Trophoblast cell (in vitro differentiated cells and primary cell): ENCODE measurements around the gene ZNF224.
"Not testable (repeated sequence)": the region's sequence is repeated elsewhere in the genome, so short reads cannot be mapped to it uniquely, and the experiment has no call there.

Source experiments
- DNase-seq, 2 donors: peaks; one replicate each; pipeline ENCODE4 v3.0.0-alpha.2; 2016
- H2AFZ ChIP-seq: 2 replicates; pipeline ENCODE4 v1.6.1; 2013; ENCODE audit warnings: low read length, moderate library complexity, mild to moderate bottlenecking; ENCODE audit not compliant: insufficient read depth, poor library complexity
- H2AK5ac ChIP-seq: 2 replicates; pipeline ENCODE4 v1.6.1; 2013; ENCODE audit warnings: mild to moderate bottlenecking, low read length
- H2BK120ac ChIP-seq: 2 replicates; pipeline ENCODE4 v1.6.1; 2013; ENCODE audit warnings: low read length, mild to moderate bottlenecking, moderate library complexity; ENCODE audit not compliant: insufficient read depth, poor library complexity
- H2BK12ac ChIP-seq: 2 replicates; pipeline ENCODE4 v1.6.1; 2013; ENCODE audit warnings: mild to moderate bottlenecking, low read length, moderate library complexity
- H2BK5ac ChIP-seq: 2 replicates; pipeline ENCODE4 v1.6.1; 2013; ENCODE audit warnings: low read length, low read depth, moderate library complexity, mild to moderate bottlenecking; ENCODE audit not compliant: poor library complexity
- H3K14ac ChIP-seq: 2 replicates; pipeline ENCODE4 v1.6.1; 2013; ENCODE audit warnings: mild to moderate bottlenecking, low read length
- H3K18ac ChIP-seq: 2 replicates; pipeline ENCODE4 v1.6.1; 2013; ENCODE audit warnings: mild to moderate bottlenecking, low read length
- H3K23ac ChIP-seq: 2 replicates; pipeline ENCODE4 v1.6.1; 2013; ENCODE audit warnings: low read length
- H3K27ac ChIP-seq: 2 replicates; pipeline ENCODE4 v1.5.1; 2013; ENCODE audit warnings: low read depth, mild to moderate bottlenecking, inconsistent platforms, low read length, moderate library complexity
- H3K27me3 ChIP-seq: 2 replicates; pipeline ENCODE4 v1.6.1; 2013; ENCODE audit warnings: inconsistent platforms, mild to moderate bottlenecking, low read length, moderate library complexity; ENCODE audit not compliant: insufficient read depth
- H3K36me3 ChIP-seq, 2 experiments: 1 replicate in 1 of 2; 2 replicates in 1 of 2; pipeline ENCODE4 v1.6.1; 2013; ENCODE audit warnings: low read length in 2 of 2, mild to moderate bottlenecking in 2 of 2, moderate library complexity in 1 of 2; ENCODE audit not compliant: insufficient read depth in 2 of 2, control insufficient read depth in 1 of 2
- H3K4ac ChIP-seq: 2 replicates; pipeline ENCODE4 v1.6.1; 2013; ENCODE audit warnings: low read depth, mild to moderate bottlenecking, low read length, moderate library complexity
- H3K4me1 ChIP-seq, 2 experiments: 1 replicate in 1 of 2; 2 replicates in 1 of 2; pipeline ENCODE4 v1.6.1; 2013; ENCODE audit warnings: low read length in 2 of 2, mild to moderate bottlenecking in 2 of 2, moderate library complexity in 1 of 2; ENCODE audit not compliant: insufficient read depth in 2 of 2, control insufficient read depth in 1 of 2
- H3K4me2 ChIP-seq: 2 replicates; pipeline ENCODE4 v1.6.1; 2013; ENCODE audit warnings: inconsistent platforms, mild to moderate bottlenecking, low read length, moderate library complexity
- H3K4me3 ChIP-seq: 2 replicates; pipeline ENCODE4 v1.5.1; 2013; ENCODE audit warnings: mild to moderate bottlenecking, low read depth, low read length, inconsistent platforms
- H3K79me1 ChIP-seq: one replicate; pipeline ENCODE4 v1.6.1; 2013; ENCODE audit warnings: low read length
- H3K79me2 ChIP-seq: 2 replicates; pipeline ENCODE4 v1.6.1; 2013; ENCODE audit warnings: low read length, mild to moderate bottlenecking; ENCODE audit not compliant: control insufficient read depth, insufficient read depth, poor library complexity
- H3K9ac ChIP-seq: 2 replicates; pipeline ENCODE4 v1.6.1; 2013; ENCODE audit warnings: mild to moderate bottlenecking, low read length
- H3K9me3 ChIP-seq: 2 replicates; pipeline ENCODE4 v1.6.1; 2013; ENCODE audit warnings: low read depth, mild to moderate bottlenecking, control low read depth, inconsistent platforms, low read length; ENCODE audit not compliant: insufficient read depth
- H4K12ac ChIP-seq: 2 replicates; pipeline ENCODE4 v1.6.1; 2013; ENCODE audit warnings: low read depth, mild to moderate bottlenecking, low read length, moderate library complexity
- H4K8ac ChIP-seq: 2 replicates; pipeline ENCODE4 v1.6.1; 2013; ENCODE audit warnings: low read depth, mild to moderate bottlenecking, low read length, moderate library complexity
- H4K91ac ChIP-seq: one replicate; pipeline ENCODE4 v1.6.1; 2013; ENCODE audit warnings: low read depth, mild to moderate bottlenecking, low read length, moderate library complexity
- WGBS: extraction: QIAGEN DNeasy Blood & Tissue Kit; methylation state at CpG from one replicate; pipeline ENCODE4 v1.1.7; 2013; ENCODE audit warnings: missing lambda C conversion rate; ENCODE audit not compliant: insufficient read length, insufficient coverage; ENCODE audit errors: extremely low coverage; 5-methylcytosine and 5-hydroxymethylcytosine counted together

The ZNF224 gene

DNA sequence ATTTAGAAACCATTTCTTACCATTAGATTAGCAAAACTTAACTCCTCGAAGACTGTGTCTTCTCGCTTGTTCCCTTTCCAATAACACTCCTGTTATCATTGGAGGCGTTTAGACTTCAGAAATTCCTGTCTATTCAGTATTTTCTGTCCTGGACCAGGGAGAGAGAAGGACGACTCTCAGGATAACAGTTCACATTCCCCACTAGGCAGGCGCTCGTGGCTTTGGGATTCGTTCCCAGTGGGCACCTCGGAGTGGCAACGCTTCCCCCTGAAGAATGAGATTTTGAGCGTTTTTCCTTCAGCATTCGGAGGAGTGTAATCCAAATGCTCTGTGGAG, 18.6 kb downstream of the ZNF224 start:
- peak overlapping the region; percentile 62 for H3K9ac ChIP-seq
- H4K8ac ChIP-seq = peak overlapping the region; percentile 58
- H3K23ac ChIP-seq = no peak overlapping the region
- H3K79me2 ChIP-seq = peaks cover 2% of the 10 kb centered on the region
- no peak overlapping the region for H2AFZ ChIP-seq
- no peaks in the 10 kb centered on the region for H3K27me3 ChIP-seq
- peak overlapping the region; percentile 76 for H3K4me3 ChIP-seq
- H2AK5ac ChIP-seq = no peak overlapping the region
- H4K12ac ChIP-seq = peak overlapping the region; percentile 65
- H3K4ac ChIP-seq = no peak overlapping the region
- H4K91ac ChIP-seq = peak overlapping the region; percentile 49
- H2BK12ac ChIP-seq = no peak overlapping the region
- H3K27ac ChIP-seq = peak overlapping the region; percentile 12
- peaks cover 3% of the 10 kb centered on the region for H3K79me1 ChIP-seq
- no peak overlapping the region for H3K18ac ChIP-seq
- H2BK5ac ChIP-seq = no peak overlapping the region
- WGBS = no CpG with 5 or more reads among the region's 11 CpGs
- H3K36me3 ChIP-seq = peaks cover 3 to 8% of the 10 kb centered on the region in 2 experiments
- H3K4me2 ChIP-seq = peak overlapping the region; percentile 59
- no peak for DNase-seq
- peaks cover 3% of the 10 kb centered on the region for H3K9me3 ChIP-seq
- H3K4me1 ChIP-seq = peaks cover 0 to 2% of the 10 kb centered on the region in 2 experiments
- no peak overlapping the region for H2BK120ac ChIP-seq
- no peak overlapping the region for H3K14ac ChIP-seq

DNA sequence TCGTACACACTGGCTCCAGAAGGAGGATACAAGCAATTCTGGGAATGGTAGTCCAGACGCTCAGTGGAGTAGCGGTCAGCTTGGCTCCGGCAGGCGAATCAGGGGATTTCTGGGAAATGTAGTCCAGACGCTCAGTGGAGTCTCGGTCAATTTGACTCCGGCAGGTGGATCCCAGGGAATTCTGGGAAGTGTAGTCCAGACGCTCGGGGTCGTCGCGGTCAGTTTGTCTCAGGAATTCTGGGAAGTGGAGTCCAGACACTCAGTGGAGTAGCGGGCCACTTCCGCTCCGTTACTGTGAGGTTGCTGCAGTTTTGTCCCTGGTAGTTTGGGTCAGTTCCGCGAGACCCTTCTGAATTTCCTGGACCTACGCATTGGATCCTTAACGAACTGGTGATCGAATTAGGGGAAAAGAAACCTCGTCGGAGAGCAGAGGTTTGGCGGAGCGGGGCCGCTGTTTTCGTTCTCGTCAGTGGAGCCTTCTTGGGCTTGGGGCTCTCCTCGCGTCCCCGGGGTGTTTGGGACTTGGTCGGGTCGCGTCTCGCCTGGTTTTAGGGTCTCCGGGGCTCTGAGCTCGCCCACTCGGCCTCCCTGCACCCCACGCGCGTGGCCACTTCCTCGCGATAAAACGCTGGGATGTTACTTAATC, 19.1 kb downstream of the ZNF224 start, which contains the start of gene ZNF225:
TSS of gene ZNF225 (plus strand) at position 262 of the 646 bp plus-strand sequence. CDS start 2,429 bp downstream, outside the sequence.
- no peak within 1 kb of the TSS for H2BK12ac ChIP-seq
- H4K12ac ChIP-seq = peak within 1 kb of the TSS; percentile 95
- H4K8ac ChIP-seq = peak within 1 kb of the TSS; percentile 96
- DNase-seq = peak; percentile 99
- no peaks in the 10 kb centered on the region for H3K9me3 ChIP-seq
- peaks cover 4 to 7% of the 10 kb centered on the region in 2 experiments for H3K36me3 ChIP-seq
- peak within 1 kb of the TSS; percentile 88 for H2AFZ ChIP-seq
- H3K18ac ChIP-seq = peak within 1 kb of the TSS; percentile 67
- H3K14ac ChIP-seq = peak within 1 kb of the TSS; percentile 83
- H3K27ac ChIP-seq = peak within 1 kb of the TSS; percentile 12
- peaks cover 2% of the 10 kb centered on the region for H3K79me2 ChIP-seq
- H3K23ac ChIP-seq = no peak within 1 kb of the TSS
- peaks cover 0 to 2% of the 10 kb centered on the region in 2 experiments for H3K4me1 ChIP-seq
- WGBS = no CpG with 5 or more reads among the region's 44 CpGs
- H3K4me2 ChIP-seq = peak within 1 kb of the TSS; percentile 96
- no peak within 1 kb of the TSS for H3K4ac ChIP-seq
- peak within 1 kb of the TSS; percentile 75 for H4K91ac ChIP-seq
- H2BK120ac ChIP-seq = no peak within 1 kb of the TSS
- no peak within 1 kb of the TSS for H2AK5ac ChIP-seq
- H3K27me3 ChIP-seq = no peaks in the 10 kb centered on the region
- H2BK5ac ChIP-seq = peak within 1 kb of the TSS; percentile 19
- peaks cover 3% of the 10 kb centered on the region for H3K79me1 ChIP-seq
- peak within 1 kb of the TSS; percentile 86 for H3K4me3 ChIP-seq
- peak within 1 kb of the TSS; percentile 88 for H3K9ac ChIP-seq

GRCh38 chr19:44113784-44114390, 19.7 kb downstream of the ZNF224 start:
- Histone ChIP-seq H2AFZ (peak overlapping the region; percentile 88), H3K18ac (peak overlapping the region; percentile 67), H4K91ac (no peak overlapping the region), H3K9me3 (no peaks in the 10 kb centered on the region), H3K9ac (peak overlapping the region; percentile 88), H2BK12ac (no peak overlapping the region), H3K4me1 (peaks cover 0 to 2% of the 10 kb centered on the region in 2 experiments), H3K36me3 (peaks cover 4 to 11% of the 10 kb centered on the region in 2 experiments), H2BK5ac (no peak overlapping the region), H3K27me3 (no peaks in the 10 kb centered on the region), H3K79me2 (peaks cover 2% of the 10 kb centered on the region), H3K23ac (no peak overlapping the region), H3K4ac (no peak overlapping the region), H4K12ac (peak overlapping the region; percentile 95), H3K27ac (no peak overlapping the region), H4K8ac (peak overlapping the region; percentile 96), H3K4me3 (peak overlapping the region; percentile 86), H2AK5ac (no peak overlapping the region), H3K4me2 (peak overlapping the region; percentile 96), H2BK120ac (no peak overlapping the region), H3K79me1 (peaks cover 3% of the 10 kb centered on the region), H3K14ac (peak overlapping the region; percentile 83)
- DNase-seq = no peak
- WGBS = no CpG with 5 or more reads among the region's 18 CpGs

- H3K14ac ChIP-seq, H2BK12ac ChIP-seq, H3K79me2 ChIP-seq, H3K4me3 ChIP-seq, H3K4me1 ChIP-seq, H3K9me3 ChIP-seq, H3K18ac ChIP-seq, H2AFZ ChIP-seq, H3K9ac ChIP-seq, H3K27me3 ChIP-seq, DNase-seq, H4K8ac ChIP-seq, H3K4ac ChIP-seq, H3K23ac ChIP-seq, H3K4me2 ChIP-seq, H2BK120ac ChIP-seq, H4K12ac ChIP-seq, H2BK5ac ChIP-seq, H2AK5ac ChIP-seq, H3K27ac ChIP-seq, H3K79me1 ChIP-seq, H4K91ac ChIP-seq: not testable (repeated sequence)
- WGBS = no CpG with 5 or more reads among the region's 4 CpGs
- peaks cover 8 to 18% of the 10 kb centered on the region in 2 experiments for H3K36me3 ChIP-seq
Observed at GRCh38 chr19:44121162-44121561, 27.0 kb downstream of the ZNF224 start.
